HEK293 (cell line): ENCODE measurements around the gene SYNM.

Experiments
- CTCF ChIA-PET: fragments of 350-600 bp; formaldehyde crosslinking; extraction: SDS; loops from one replicate; lab custom pipeline; 2021; ENCODE audit warnings: antibody characterized with exemption; lab: Yijun Ruan, JAX
- POLR2A ChIA-PET: fragments of 300-600 bp; formaldehyde crosslinking; extraction: SDS; loops from one replicate; lab custom pipeline; 2020; ENCODE audit warnings: antibody characterized with exemption, inconsistent platforms; lab: Yijun Ruan, JAX
- H3K27ac ChIP-seq: fragments of 200-500 bp; sonication (Bioruptor generic); 2 replicates; pipeline ENCODE4 v1.5.1; 2014; ENCODE audit warnings: low read depth, low read length, control low read depth, inconsistent platforms; ENCODE audit errors: extremely low read depth
- H3K36me3 ChIP-seq, 2 experiments: fragments of 200-500 bp in 1 of 2; sonication (Bioruptor generic) in 1 of 2; 1 replicate in 1 of 2; 2 replicates in 1 of 2; pipeline ENCODE4 v1.5.1; 2014 to 2017; ENCODE audit warnings: inconsistent platforms in 2 of 2, low read length in 2 of 2; ENCODE audit not compliant: control insufficient read depth in 2 of 2, insufficient read depth in 1 of 2
- H3K4me1 ChIP-seq: fragments of 200-500 bp; sonication (Bioruptor generic); 2 replicates; pipeline ENCODE4 v1.5.1; 2014; ENCODE audit warnings: mild to moderate bottlenecking, low read length, inconsistent platforms; ENCODE audit not compliant: control insufficient read depth, insufficient read depth
- H3K4me3 ChIP-seq: 2 replicates; pipeline ENCODE4 v1.5.1; 2011; ENCODE audit warnings: low read depth, mild to moderate bottlenecking, control low read depth, low read length, moderate library complexity
- H3K9me3 ChIP-seq: fragments of 200-500 bp; sonication (Bioruptor generic); 2 replicates; pipeline ENCODE4 v1.5.1; 2014; ENCODE audit warnings: low read depth, low read length, inconsistent platforms; ENCODE audit not compliant: control insufficient read depth, insufficient read depth
- AEBP2 ChIP-seq: fragments of 450-650 bp; formaldehyde crosslinking; IDR thresholded peaks from 2 replicates; pipeline ENCODE4 v1.5.1; 2016; ENCODE audit warnings: missing biosample characterization, missing genetic modification characterization, borderline replicate concordance
- KLF9 ChIP-seq: fragments of 450-650 bp; formaldehyde crosslinking; IDR thresholded peaks from 2 replicates; pipeline ENCODE4 v1.5.1; 2016; ENCODE audit warnings: missing biosample characterization, missing genetic modification characterization, low read depth
- PBX3 ChIP-seq: sonication (generic); formaldehyde crosslinking; IDR thresholded peaks from 2 replicates; pipeline ENCODE4 v1.8.1; 2022; ENCODE audit warnings: mild to moderate bottlenecking, moderate library complexity, missing genetic modification reagents
- SCRT1 ChIP-seq: fragments of 450-650 bp; formaldehyde crosslinking; IDR thresholded peaks from 2 replicates; pipeline ENCODE4 v1.5.1; 2016; ENCODE audit warnings: missing biosample characterization, missing genetic modification characterization, borderline replicate concordance
- SP2 ChIP-seq: fragments of 450-650 bp; formaldehyde crosslinking; IDR thresholded peaks from 2 replicates; pipeline ENCODE4 v1.5.1; 2016; ENCODE audit warnings: missing biosample characterization, missing genetic modification characterization
- TRIM28 ChIP-seq: IDR thresholded peaks from 2 replicates; pipeline ENCODE4 v1.6.1; 2011; ENCODE audit warnings: low read length, control low read depth, borderline replicate concordance
- ZBTB1 ChIP-seq: fragments of 450-650 bp; formaldehyde crosslinking; IDR thresholded peaks from 2 replicates; pipeline ENCODE4 v1.5.1; 2016; ENCODE audit warnings: missing biosample characterization, missing genetic modification characterization
- ZBTB20 ChIP-seq: fragments of 450-650 bp; formaldehyde crosslinking; IDR thresholded peaks from 2 replicates; pipeline ENCODE4 v1.5.1; 2016; ENCODE audit warnings: missing biosample characterization, missing genetic modification characterization
- ZBTB6 ChIP-seq: fragments of 450-650 bp; formaldehyde crosslinking; IDR thresholded peaks from 2 replicates; pipeline ENCODE4 v1.5.1; 2017; ENCODE audit warnings: missing biosample characterization, missing genetic modification characterization
- ZFP3 ChIP-seq: fragments of 450-650 bp; formaldehyde crosslinking; IDR thresholded peaks from 2 replicates; pipeline ENCODE4 v1.5.1; 2016; ENCODE audit warnings: low read depth, missing biosample characterization, missing genetic modification characterization
- ZFP41 ChIP-seq: fragments of 450-650 bp; formaldehyde crosslinking; IDR thresholded peaks from 2 replicates; pipeline ENCODE4 v1.5.1; 2016; ENCODE audit warnings: missing biosample characterization, missing genetic modification characterization, borderline replicate concordance
- ZIC2 ChIP-seq: fragments of 450-650 bp; formaldehyde crosslinking; IDR thresholded peaks from 2 replicates; pipeline ENCODE4 v1.5.1; 2016; ENCODE audit warnings: missing biosample characterization, missing genetic modification characterization
- ZNF302 ChIP-seq: fragments of 450-650 bp; formaldehyde crosslinking; IDR thresholded peaks from 2 replicates; pipeline ENCODE4 v1.5.1; 2016; ENCODE audit warnings: missing biosample characterization, missing genetic modification characterization, low read depth
- ZNF350 ChIP-seq: fragments of 450-650 bp; formaldehyde crosslinking; IDR thresholded peaks from 2 replicates; pipeline ENCODE4 v1.5.0; 2017; ENCODE audit warnings: missing biosample characterization, mild to moderate bottlenecking, missing genetic modification characterization
- ZNF544 ChIP-seq: fragments of 450-650 bp; formaldehyde crosslinking; IDR thresholded peaks from 2 replicates; pipeline ENCODE4 v1.5.0; 2017; ENCODE audit warnings: missing biosample characterization, missing genetic modification characterization
- ZNF561 ChIP-seq: fragments of 450-650 bp; IDR thresholded peaks from 2 replicates; pipeline ENCODE4 v1.5.1; 2018; ENCODE audit warnings: missing biosample characterization, missing genetic modification characterization, borderline replicate concordance
- TF ChIP-seq, protein P1 (sequence below): fragments of 450-650 bp; formaldehyde crosslinking; IDR thresholded peaks from 2 replicates; pipeline ENCODE4 v1.5.1; 2016; ENCODE audit warnings: missing biosample characterization, missing genetic modification characterization

The SYNM gene

DNA sequence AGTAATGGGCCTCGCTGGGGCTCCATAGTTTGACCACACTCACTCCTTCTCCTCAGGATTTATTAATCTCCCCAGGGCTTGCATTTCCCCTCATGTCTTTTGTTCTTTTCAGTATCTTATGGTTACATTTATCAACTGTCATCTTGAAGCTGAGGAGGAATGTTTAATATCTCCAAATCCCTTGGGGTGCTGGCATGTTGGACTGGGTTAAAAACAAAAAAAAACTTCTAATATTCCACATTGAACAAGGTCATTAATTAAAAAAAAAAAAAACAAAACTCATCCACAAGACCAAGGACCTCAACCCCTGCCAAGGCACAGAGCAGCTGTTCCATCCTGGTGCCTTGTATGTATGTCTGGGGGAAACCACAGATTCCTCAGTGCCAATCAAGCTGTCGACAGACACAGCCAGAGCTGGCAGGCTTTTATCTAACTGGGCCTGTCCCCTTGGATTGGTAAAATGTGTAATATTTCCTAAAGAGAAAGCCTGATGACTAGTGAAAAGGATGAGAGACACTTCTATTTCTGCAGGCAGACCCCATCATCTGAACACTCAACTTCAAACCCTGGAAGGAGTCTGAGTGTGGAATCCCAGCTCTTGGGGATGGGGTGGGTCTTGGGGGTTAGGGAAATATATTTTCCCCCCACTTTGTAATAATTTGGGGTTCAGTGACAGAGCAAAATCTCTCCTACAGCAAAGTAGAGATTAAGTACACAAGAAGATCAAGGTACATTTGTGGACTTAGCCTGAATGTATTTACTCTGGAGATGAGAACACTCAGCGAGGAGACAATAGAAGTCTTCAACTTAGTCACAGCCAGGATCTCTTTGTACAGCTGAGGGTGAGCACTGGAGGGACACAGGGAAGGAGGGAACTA lies 75.4 kb downstream of the SYNM start:
- POLR2A ChIA-PET: no interaction called here
- Histone ChIP-seq H3K4me1 (peaks cover 3% of the 10 kb centered on the region; the same call in 1 of the 2 replicates), H3K4me3 (no peak overlapping the region), H3K9me3 (no peaks in the 10 kb centered on the region), H3K36me3 (peaks cover 0 to 6% of the 10 kb centered on the region in 2 experiments; a peak in 1 of 3 replicates)
- CTCF ChIA-PET: no interaction called here
- TF ChIP-seq ZNF350 (tag by site-specific recombination): no peak
- TF ChIP-seq ZIC2 (tag by site-specific recombination): no peak
- no peak for TF ChIP-seq ZBTB6 (tag by site-specific recombination)
- TF ChIP-seq, all 188 proteins: peak for 0
- H3K27ac ChIP-seq: no peak overlapping the region

DNA sequence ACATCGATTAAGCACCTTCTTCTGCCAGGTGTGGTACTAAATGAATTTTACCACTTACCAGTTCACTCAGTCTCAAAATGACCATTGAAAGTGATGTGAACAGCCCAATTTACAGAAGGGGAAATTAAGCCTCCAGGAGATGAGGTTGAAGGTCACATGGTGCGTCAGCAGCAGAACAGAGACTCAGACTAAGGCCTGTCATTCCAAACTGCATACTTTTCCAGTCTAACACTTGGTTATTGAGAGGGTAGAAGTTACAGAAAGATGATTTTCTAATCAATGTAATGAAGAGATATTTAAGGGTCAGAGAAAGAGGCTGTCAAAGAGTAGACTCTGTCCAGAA lies 76.1 kb downstream of the SYNM start:
- H3K4me1 ChIP-seq: peaks cover 3% of the 10 kb centered on the region; the same call in 1 of the 2 replicates
- no peak overlapping the region for H3K4me3 ChIP-seq
- no peak for TF ChIP-seq ZNF544 (tag by site-specific recombination)
- TF ChIP-seq, protein P1, sequence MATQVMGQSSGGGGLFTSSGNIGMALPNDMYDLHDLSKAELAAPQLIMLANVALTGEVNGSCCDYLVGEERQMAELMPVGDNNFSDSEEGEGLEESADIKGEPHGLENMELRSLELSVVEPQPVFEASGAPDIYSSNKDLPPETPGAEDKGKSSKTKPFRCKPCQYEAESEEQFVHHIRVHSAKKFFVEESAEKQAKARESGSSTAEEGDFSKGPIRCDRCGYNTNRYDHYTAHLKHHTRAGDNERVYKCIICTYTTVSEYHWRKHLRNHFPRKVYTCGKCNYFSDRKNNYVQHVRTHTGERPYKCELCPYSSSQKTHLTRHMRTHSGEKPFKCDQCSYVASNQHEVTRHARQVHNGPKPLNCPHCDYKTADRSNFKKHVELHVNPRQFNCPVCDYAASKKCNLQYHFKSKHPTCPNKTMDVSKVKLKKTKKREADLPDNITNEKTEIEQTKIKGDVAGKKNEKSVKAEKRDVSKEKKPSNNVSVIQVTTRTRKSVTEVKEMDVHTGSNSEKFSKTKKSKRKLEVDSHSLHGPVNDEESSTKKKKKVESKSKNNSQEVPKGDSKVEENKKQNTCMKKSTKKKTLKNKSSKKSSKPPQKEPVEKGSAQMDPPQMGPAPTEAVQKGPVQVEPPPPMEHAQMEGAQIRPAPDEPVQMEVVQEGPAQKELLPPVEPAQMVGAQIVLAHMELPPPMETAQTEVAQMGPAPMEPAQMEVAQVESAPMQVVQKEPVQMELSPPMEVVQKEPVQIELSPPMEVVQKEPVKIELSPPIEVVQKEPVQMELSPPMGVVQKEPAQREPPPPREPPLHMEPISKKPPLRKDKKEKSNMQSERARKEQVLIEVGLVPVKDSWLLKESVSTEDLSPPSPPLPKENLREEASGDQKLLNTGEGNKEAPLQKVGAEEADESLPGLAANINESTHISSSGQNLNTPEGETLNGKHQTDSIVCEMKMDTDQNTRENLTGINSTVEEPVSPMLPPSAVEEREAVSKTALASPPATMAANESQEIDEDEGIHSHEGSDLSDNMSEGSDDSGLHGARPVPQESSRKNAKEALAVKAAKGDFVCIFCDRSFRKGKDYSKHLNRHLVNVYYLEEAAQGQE: no peak
- H3K36me3 ChIP-seq: peaks cover 0 to 9% of the 10 kb centered on the region in 2 experiments; a peak in 2 of 3 replicates
- no peak overlapping the region for H3K27ac ChIP-seq
- POLR2A ChIA-PET: no interaction called here
- CTCF ChIA-PET: interaction anchor here (1.0 kb wide), 1 partner anchor 104 kb away, joined by 3 read pairs; no protein-coding TSS in a partner anchor
- no peaks in the 10 kb centered on the region for H3K9me3 ChIP-seq

GRCh38 chr15:99181545-99181971 lies 76.7 kb downstream of the SYNM start:
- H3K27ac ChIP-seq: no peak overlapping the region
- H3K4me1 ChIP-seq: peaks cover 3% of the 10 kb centered on the region; the same call in 1 of the 2 replicates
- CTCF ChIA-PET: interaction anchor here (1.0 kb wide), 1 partner anchor 105 kb away, joined by 3 read pairs; no protein-coding TSS in a partner anchor
- H3K36me3 ChIP-seq: peaks cover 0 to 9% of the 10 kb centered on the region in 2 experiments; a peak in 2 of 3 replicates
- no peak overlapping the region for H3K4me3 ChIP-seq
- POLR2A ChIA-PET: no interaction called here
- no peaks in the 10 kb centered on the region for H3K9me3 ChIP-seq
- TF ChIP-seq ZNF302: no peak
- TF ChIP-seq ZIC2 (tag by site-specific recombination): peak; percentile 36; the same call in 1 of the 2 replicates
- TF ChIP-seq TRIM28: 0 out of 2 replicates have a peak, but pooled peaks have one; percentile 24

- H3K9me3 ChIP-seq: no peaks in the 10 kb centered on the region
- CTCF ChIA-PET: no interaction called here
- TF ChIP-seq ZBTB1 (no peak), KLF9 (tag by site-specific recombination) (no peak), SCRT1 (tag by site-specific recombination) (no peak), ZBTB20 (no peak), ZFP3 (tag by site-specific recombination) (no peak), SP2 (tag by site-specific recombination) (no peak), ZFP41 (no peak), ZNF561 (no peak), AEBP2 (no peak), PBX3 (no peak)
Measured at GRCh38 chr15:99182791-99183190, 77.9 kb downstream of the SYNM start.

More at GRCh38 chr15:99182791-99183190, 77.9 kb downstream of the SYNM start:
- no peak overlapping the region for H3K4me3 ChIP-seq
- no peaks in the 10 kb centered on the region for H3K4me1 ChIP-seq
- peaks cover 0 to 9% of the 10 kb centered on the region in 2 experiments; a peak in 2 of 3 replicates for H3K36me3 ChIP-seq
- POLR2A ChIA-PET: no interaction called here
- H3K27ac ChIP-seq: no peak overlapping the region
